ENCODE results near the gene GAL3ST3. TPM values are rescaled to one million over a fixed set of nuclear protein-coding genes. Genes with fewer than 3 reads are reported as not detected.

The GAL3ST3 gene
- total and polyA plus RNA-seq, 10 of the 15 experiments (the other 5 are each of a cell fraction or from before 2014, with no cell fraction given): 0.06 to 0.12 TPM; not detected in 8

DNA sequence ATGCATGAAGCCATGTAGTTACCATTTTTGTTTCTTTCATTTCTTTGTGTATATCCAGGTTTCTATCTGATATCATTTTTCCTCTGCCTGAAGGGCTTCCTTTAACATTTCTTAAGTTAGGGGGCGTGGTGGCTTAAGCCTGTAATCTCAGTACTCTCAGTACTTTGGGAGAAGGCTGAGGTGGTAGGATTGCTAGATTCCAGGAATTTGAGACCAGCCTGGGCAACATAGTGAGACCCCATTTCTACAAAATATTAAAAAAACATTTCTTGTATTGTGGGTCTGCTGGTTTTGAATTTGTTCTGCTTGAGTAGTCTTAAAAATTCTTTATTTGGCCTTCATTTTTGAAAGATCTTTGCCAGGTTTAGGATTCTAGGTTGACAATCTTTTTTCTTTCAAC, 15.6 kb upstream of the GAL3ST3 start (continued):
- TF ChIP-seq, protein P1, sequence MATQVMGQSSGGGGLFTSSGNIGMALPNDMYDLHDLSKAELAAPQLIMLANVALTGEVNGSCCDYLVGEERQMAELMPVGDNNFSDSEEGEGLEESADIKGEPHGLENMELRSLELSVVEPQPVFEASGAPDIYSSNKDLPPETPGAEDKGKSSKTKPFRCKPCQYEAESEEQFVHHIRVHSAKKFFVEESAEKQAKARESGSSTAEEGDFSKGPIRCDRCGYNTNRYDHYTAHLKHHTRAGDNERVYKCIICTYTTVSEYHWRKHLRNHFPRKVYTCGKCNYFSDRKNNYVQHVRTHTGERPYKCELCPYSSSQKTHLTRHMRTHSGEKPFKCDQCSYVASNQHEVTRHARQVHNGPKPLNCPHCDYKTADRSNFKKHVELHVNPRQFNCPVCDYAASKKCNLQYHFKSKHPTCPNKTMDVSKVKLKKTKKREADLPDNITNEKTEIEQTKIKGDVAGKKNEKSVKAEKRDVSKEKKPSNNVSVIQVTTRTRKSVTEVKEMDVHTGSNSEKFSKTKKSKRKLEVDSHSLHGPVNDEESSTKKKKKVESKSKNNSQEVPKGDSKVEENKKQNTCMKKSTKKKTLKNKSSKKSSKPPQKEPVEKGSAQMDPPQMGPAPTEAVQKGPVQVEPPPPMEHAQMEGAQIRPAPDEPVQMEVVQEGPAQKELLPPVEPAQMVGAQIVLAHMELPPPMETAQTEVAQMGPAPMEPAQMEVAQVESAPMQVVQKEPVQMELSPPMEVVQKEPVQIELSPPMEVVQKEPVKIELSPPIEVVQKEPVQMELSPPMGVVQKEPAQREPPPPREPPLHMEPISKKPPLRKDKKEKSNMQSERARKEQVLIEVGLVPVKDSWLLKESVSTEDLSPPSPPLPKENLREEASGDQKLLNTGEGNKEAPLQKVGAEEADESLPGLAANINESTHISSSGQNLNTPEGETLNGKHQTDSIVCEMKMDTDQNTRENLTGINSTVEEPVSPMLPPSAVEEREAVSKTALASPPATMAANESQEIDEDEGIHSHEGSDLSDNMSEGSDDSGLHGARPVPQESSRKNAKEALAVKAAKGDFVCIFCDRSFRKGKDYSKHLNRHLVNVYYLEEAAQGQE (IDR thresholded peaks at IDR 0.05; ENCODE audit: low read depth, low read length): no peak
- TF ChIP-seq, protein P2, sequence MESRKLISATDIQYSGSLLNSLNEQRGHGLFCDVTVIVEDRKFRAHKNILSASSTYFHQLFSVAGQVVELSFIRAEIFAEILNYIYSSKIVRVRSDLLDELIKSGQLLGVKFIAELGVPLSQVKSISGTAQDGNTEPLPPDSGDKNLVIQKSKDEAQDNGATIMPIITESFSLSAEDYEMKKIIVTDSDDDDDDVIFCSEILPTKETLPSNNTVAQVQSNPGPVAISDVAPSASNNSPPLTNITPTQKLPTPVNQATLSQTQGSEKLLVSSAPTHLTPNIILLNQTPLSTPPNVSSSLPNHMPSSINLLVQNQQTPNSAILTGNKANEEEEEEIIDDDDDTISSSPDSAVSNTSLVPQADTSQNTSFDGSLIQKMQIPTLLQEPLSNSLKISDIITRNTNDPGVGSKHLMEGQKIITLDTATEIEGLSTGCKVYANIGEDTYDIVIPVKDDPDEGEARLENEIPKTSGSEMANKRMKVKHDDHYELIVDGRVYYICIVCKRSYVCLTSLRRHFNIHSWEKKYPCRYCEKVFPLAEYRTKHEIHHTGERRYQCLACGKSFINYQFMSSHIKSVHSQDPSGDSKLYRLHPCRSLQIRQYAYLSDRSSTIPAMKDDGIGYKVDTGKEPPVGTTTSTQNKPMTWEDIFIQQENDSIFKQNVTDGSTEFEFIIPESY (IDR thresholded peaks at IDR 0.05): no peak
- TF ChIP-seq NR2F1 (conservative IDR thresholded peaks at IDR 0.05): no peak
- TF ChIP-seq IKZF1 (conservative IDR thresholded peaks at IDR 0.05): no peak
- TF ChIP-seq, protein P3, sequence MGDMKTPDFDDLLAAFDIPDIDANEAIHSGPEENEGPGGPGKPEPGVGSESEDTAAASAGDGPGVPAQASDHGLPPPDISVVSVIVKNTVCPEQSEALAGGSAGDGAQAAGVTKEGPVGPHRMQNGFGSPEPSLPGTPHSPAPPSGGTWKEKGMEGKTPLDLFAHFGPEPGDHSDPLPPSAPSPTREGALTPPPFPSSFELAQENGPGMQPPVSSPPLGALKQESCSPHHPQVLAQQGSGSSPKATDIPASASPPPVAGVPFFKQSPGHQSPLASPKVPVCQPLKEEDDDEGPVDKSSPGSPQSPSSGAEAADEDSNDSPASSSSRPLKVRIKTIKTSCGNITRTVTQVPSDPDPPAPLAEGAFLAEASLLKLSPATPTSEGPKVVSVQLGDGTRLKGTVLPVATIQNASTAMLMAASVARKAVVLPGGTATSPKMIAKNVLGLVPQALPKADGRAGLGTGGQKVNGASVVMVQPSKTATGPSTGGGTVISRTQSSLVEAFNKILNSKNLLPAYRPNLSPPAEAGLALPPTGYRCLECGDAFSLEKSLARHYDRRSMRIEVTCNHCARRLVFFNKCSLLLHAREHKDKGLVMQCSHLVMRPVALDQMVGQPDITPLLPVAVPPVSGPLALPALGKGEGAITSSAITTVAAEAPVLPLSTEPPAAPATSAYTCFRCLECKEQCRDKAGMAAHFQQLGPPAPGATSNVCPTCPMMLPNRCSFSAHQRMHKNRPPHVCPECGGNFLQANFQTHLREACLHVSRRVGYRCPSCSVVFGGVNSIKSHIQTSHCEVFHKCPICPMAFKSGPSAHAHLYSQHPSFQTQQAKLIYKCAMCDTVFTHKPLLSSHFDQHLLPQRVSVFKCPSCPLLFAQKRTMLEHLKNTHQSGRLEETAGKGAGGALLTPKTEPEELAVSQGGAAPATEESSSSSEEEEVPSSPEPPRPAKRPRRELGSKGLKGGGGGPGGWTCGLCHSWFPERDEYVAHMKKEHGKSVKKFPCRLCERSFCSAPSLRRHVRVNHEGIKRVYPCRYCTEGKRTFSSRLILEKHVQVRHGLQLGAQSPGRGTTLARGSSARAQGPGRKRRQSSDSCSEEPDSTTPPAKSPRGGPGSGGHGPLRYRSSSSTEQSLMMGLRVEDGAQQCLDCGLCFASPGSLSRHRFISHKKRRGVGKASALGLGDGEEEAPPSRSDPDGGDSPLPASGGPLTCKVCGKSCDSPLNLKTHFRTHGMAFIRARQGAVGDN (IDR thresholded peaks at IDR 0.05): no peak
- no peak for TF ChIP-seq EZH2 (IDR thresholded peaks at IDR 0.05; ENCODE audit: borderline replicate concordance, control insufficient read depth, low read depth, low read length)
- no peak for TF ChIP-seq CREB1 (IDR thresholded peaks at IDR 0.05; ENCODE audit: low read depth)
- TF ChIP-seq HDAC2 (IDR thresholded peaks at IDR 0.05): no peak
- no peak for TF ChIP-seq CREM (IDR thresholded peaks at IDR 0.05; ENCODE audit: low read depth)
